Ovary (tissue), 3 donors: ENCODE results near the gene RGPD5.
"Not testable (repeated sequence)": the region's sequence is repeated elsewhere in the genome, so short reads cannot be mapped to it uniquely, and the experiment has no call there.

Source experiments
- CTCF ChIP-seq, 3 donors: fragments of 450-650 bp in 2 of 3; fragments of 200-600 bp in 1 of 3; IDR thresholded peaks; one replicate each; pipeline versions ENCODE4 v1.5.1 to v1.8.0; 2016 to 2022; ENCODE audit warnings: antibody characterized with exemption in 3 of 3, mild to moderate bottlenecking in 1 of 3
- EP300 ChIP-seq: sonication (generic); formaldehyde crosslinking; IDR thresholded peaks from one replicate; pipeline ENCODE4 v1.6.1; 2017; ENCODE audit warnings: antibody characterized with exemption
- POLR2A ChIP-seq: fragments of 450-650 bp; IDR thresholded peaks from one replicate; pipeline ENCODE4 v1.6.1; 2017; ENCODE audit warnings: antibody characterized with exemption, mild to moderate bottlenecking, moderate library complexity
- donor health status: DM: no; HTN: no; CAD: no.

DNA sequence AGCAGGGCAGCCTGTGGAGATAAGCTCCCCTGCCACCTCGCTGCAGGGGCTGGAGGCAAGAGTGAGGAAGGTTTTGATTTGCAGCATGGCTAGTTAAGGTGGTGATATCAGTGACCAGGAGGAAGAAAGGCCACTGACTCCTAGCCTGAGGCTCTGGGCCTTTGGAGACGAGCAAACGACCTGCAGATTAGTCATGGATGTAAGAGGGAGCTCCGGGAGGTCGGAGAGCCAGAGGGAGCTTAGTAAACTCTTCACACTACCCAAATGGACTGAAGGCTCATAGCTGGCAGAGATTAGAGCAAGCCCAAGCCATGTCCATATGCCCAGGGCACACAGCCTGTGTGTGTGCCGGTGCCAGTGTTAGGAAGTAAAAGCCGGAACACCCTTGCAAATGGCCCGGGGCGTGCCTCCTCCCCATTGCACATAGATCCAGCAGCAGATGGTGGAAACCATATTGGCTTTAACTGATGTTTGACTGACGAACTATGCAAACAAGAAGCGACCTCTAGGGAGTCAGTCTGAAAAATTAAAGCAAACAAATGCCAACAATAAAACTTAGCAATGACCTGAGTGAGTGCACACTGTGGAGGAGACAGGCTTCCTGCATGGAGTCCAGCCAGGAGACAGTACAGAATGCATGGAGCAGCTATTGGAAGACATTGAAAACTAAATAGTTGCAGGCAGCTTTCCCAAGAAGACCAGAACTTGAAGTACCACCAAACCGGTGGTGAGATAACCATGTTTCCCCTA is 2.4 kb upstream of the RGPD5 start:
- not testable (repeated sequence) for TF ChIP-seq CTCF (IDR thresholded peaks at IDR 0.05); POLR2A; EP300
